ENCODE results near the gene GBX2.

The GBX2 gene

GRCh38 chr2:236211296-236211695 lies 43.1 kb upstream of the GBX2 start:
- no peak for TF ChIP-seq CTCF (IDR thresholded peaks at IDR 0.05; ENCODE audit: borderline replicate concordance, extremely low read depth, low read length, poor library complexity, severe bottlenecking)

GRCh38 chr2:236210536-236210935 lies 42.4 kb upstream of the GBX2 start:
- TF ChIP-seq EZH2 (IDR thresholded peaks at IDR 0.05; ENCODE audit: borderline replicate concordance, low read depth, low read length, severe bottlenecking) (no peak), CTCF (IDR thresholded peaks at IDR 0.05; ENCODE audit: borderline replicate concordance, extremely low read depth, low read length, poor library complexity, severe bottlenecking) (no peak)
- ATAC-seq (ENCODE audit: insufficient read depth, low read depth) (no peak), DNase-seq (no peak)
- H3K4me2 ChIP-seq (ENCODE audit: insufficient read depth, low read length): no peak overlapping the region
- no peak overlapping the region for H2AFZ ChIP-seq (ENCODE audit: low read depth, low read length)
- H3K79me2 ChIP-seq (ENCODE audit: insufficient read depth, low read length): no peaks in the 10 kb centered on the region
- H3K9me3 ChIP-seq (ENCODE audit: insufficient read depth, low read length, severe bottlenecking): peaks cover 3% of the 10 kb centered on the region
- H3K27ac ChIP-seq (ENCODE audit: low read length): no peak overlapping the region
- H3K9ac ChIP-seq (ENCODE audit: low read depth, low read length): no peak overlapping the region
- H4K20me1 ChIP-seq (ENCODE audit: insufficient read depth, low read length): no peaks in the 10 kb centered on the region
- no peak overlapping the region for H3K4me3 ChIP-seq (ENCODE audit: low read depth in 1 of 2, low read length in 2 of 2)
- H3K4me1 ChIP-seq (ENCODE audit: insufficient read depth, low read length): no peaks in the 10 kb centered on the region
- H3K36me3 ChIP-seq (ENCODE audit: insufficient read depth, low read length): no peaks in the 10 kb centered on the region
- H3K27me3 ChIP-seq (ENCODE audit: insufficient read depth, low read length, poor library complexity): peaks cover 5% of the 10 kb centered on the region

More at GRCh38 chr2:236211296-236211695, 43.1 kb upstream of the GBX2 start:
- Histone ChIP-seq H3K4me2 (ENCODE audit: insufficient read depth, low read length) (no peak overlapping the region), H3K27ac (ENCODE audit: low read length) (no peak overlapping the region), H3K36me3 (ENCODE audit: insufficient read depth, low read length) (no peaks in the 10 kb centered on the region), H3K9me3 (ENCODE audit: insufficient read depth, low read length, severe bottlenecking) (peaks cover under 1% of the 10 kb centered on the region), H2AFZ (ENCODE audit: low read depth, low read length) (no peak overlapping the region), H3K9ac (ENCODE audit: low read depth, low read length) (no peak overlapping the region), H3K4me1 (ENCODE audit: insufficient read depth, low read length) (no peaks in the 10 kb centered on the region), H3K4me3 (ENCODE audit: low read depth in 1 of 2, low read length in 2 of 2) (no peak overlapping the region), H4K20me1 (ENCODE audit: insufficient read depth, low read length) (no peaks in the 10 kb centered on the region), H3K27me3 (ENCODE audit: insufficient read depth, low read length, poor library complexity) (peaks cover 5% of the 10 kb centered on the region), H3K79me2 (ENCODE audit: insufficient read depth, low read length) (no peaks in the 10 kb centered on the region)
- ATAC-seq (ENCODE audit: insufficient read depth, low read depth): no peak
- DNase-seq: no peak

- Histone ChIP-seq H3K27ac (ENCODE audit: low read length) (no peak overlapping the region), H3K4me2 (ENCODE audit: insufficient read depth, low read length) (no peak overlapping the region), H3K27me3 (ENCODE audit: insufficient read depth, low read length, poor library complexity) (peaks cover 5% of the 10 kb centered on the region), H3K4me1 (ENCODE audit: insufficient read depth, low read length) (no peaks in the 10 kb centered on the region), H2AFZ (ENCODE audit: low read depth, low read length) (no peak overlapping the region), H3K4me3 (ENCODE audit: low read depth in 1 of 2, low read length in 2 of 2) (no peak overlapping the region), H3K36me3 (ENCODE audit: insufficient read depth, low read length) (no peaks in the 10 kb centered on the region), H3K79me2 (ENCODE audit: insufficient read depth, low read length) (no peaks in the 10 kb centered on the region), H3K9me3 (ENCODE audit: insufficient read depth, low read length, severe bottlenecking) (peaks cover 6% of the 10 kb centered on the region), H4K20me1 (ENCODE audit: insufficient read depth, low read length) (no peaks in the 10 kb centered on the region), H3K9ac (ENCODE audit: low read depth, low read length) (no peak overlapping the region)
- ATAC-seq (ENCODE audit: insufficient read depth, low read depth) (no peak), DNase-seq (no peak)
- TF ChIP-seq EZH2 (IDR thresholded peaks at IDR 0.05; ENCODE audit: borderline replicate concordance, low read depth, low read length, severe bottlenecking): no peak
- no peak for TF ChIP-seq CTCF (IDR thresholded peaks at IDR 0.05; ENCODE audit: borderline replicate concordance, extremely low read depth, low read length, poor library complexity, severe bottlenecking)
Measured at GRCh38 chr2:236209996-236210395, 41.8 kb upstream of the GBX2 start.

GRCh38 chr2:236209535-236209934 lies 41.3 kb upstream of the GBX2 start:
- H3K27ac ChIP-seq (ENCODE audit: low read length): no peak overlapping the region
- TF ChIP-seq EZH2 (IDR thresholded peaks at IDR 0.05; ENCODE audit: borderline replicate concordance, low read depth, low read length, severe bottlenecking) (no peak), CTCF (IDR thresholded peaks at IDR 0.05; ENCODE audit: borderline replicate concordance, extremely low read depth, low read length, poor library complexity, severe bottlenecking) (no peak)
- H3K9me3 ChIP-seq (ENCODE audit: insufficient read depth, low read length, severe bottlenecking): peaks cover 6% of the 10 kb centered on the region
- no peak overlapping the region for H2AFZ ChIP-seq (ENCODE audit: low read depth, low read length)
- no peaks in the 10 kb centered on the region for H3K4me1 ChIP-seq (ENCODE audit: insufficient read depth, low read length)
- no peak overlapping the region for H3K9ac ChIP-seq (ENCODE audit: low read depth, low read length)
- DNase-seq (no peak), ATAC-seq (ENCODE audit: insufficient read depth, low read depth) (no peak)
- H3K4me3 ChIP-seq (ENCODE audit: low read depth in 1 of 2, low read length in 2 of 2): no peak overlapping the region
- no peaks in the 10 kb centered on the region for H3K36me3 ChIP-seq (ENCODE audit: insufficient read depth, low read length)
- H3K4me2 ChIP-seq (ENCODE audit: insufficient read depth, low read length): no peak overlapping the region
- H3K79me2 ChIP-seq (ENCODE audit: insufficient read depth, low read length): no peaks in the 10 kb centered on the region
- peaks cover 5% of the 10 kb centered on the region for H3K27me3 ChIP-seq (ENCODE audit: insufficient read depth, low read length, poor library complexity)
- H4K20me1 ChIP-seq (ENCODE audit: insufficient read depth, low read length): no peaks in the 10 kb centered on the region

All from DND-41 (cell line).